Psoas muscle (tissue), 8 donors: Measurements from ENCODE around the gene TCERG1L. TPM values are rescaled to one million over a fixed set of nuclear protein-coding genes. Genes with fewer than 3 reads are reported as not detected.

Source experiments
- ATAC-seq, 4 donors: fragments of 200-7000 bp; cut with Tn5 transposase; one replicate each; pipeline ENCODE4 v1.9.1; 2020; ENCODE audit warnings: moderate library complexity in 3 of 4, mild to moderate bottlenecking in 2 of 4
- DNase-seq, 2 donors: peaks; one replicate each; pipeline ENCODE4 v3.0.0-alpha.2; 2020
- H3K27ac ChIP-seq: fragments of 200-600 bp; one replicate; pipeline ENCODE4 v1.8.0; 2022
- H3K27me3 ChIP-seq, 3 donors: fragments of 200-600 bp in 1 of 3; one replicate each; pipeline versions ENCODE4 v1.6.1 to v1.8.0; 2013 to 2022; ENCODE audit warnings: low read length in 2 of 3, mild to moderate bottlenecking in 2 of 3, moderate library complexity in 1 of 3; ENCODE audit not compliant: insufficient read depth in 3 of 3
- H3K36me3 ChIP-seq, 2 donors: fragments of 200-600 bp in 1 of 2; one replicate each; pipeline versions ENCODE4 v1.6.1 to v1.8.0; 2013 to 2022; ENCODE audit warnings: low read depth in 1 of 2, mild to moderate bottlenecking in 1 of 2, moderate library complexity in 1 of 2; ENCODE audit not compliant: insufficient read depth in 1 of 2
- H3K4me1 ChIP-seq: fragments of 200-600 bp; one replicate; pipeline ENCODE4 v1.8.0; 2022
- H3K4me3 ChIP-seq: fragments of 200-600 bp; one replicate; pipeline ENCODE4 v1.8.0; 2022; ENCODE audit warnings: mild to moderate bottlenecking
- H3K9me3 ChIP-seq: fragments of 200-600 bp; one replicate; pipeline ENCODE4 v1.8.0; 2022
- WGBS, 3 donors: extraction: QIAGEN DNeasy Blood & Tissue Kit; methylation state at CpG; one replicate each; pipeline versions ENCODE4 v1.1.6 to v1.1.7; 2013; 5-methylcytosine and 5-hydroxymethylcytosine counted together
- intact Hi-C, 2 donors: fragments of 100-400 bp; cut with DNase I; formaldehyde crosslinking; loops; one replicate each; pipeline versions ENCODE4 v1.11.0 to v1.14.2; 2022
- long read RNA-seq, 2 donors: library from polyadenylated mRNA; unstranded; transcript quantifications; one replicate each; pipeline ENCODE4 v2.0.0, GENCODE V29; 2021
- polyA plus RNA-seq, 3 donors: library from polyadenylated mRNA; stranded (reverse); fragments of 200-250 nt; gene quantifications; one replicate each; pipeline ENCODE4 v1.2.3, GENCODE V29; 2013
- total RNA-seq, 4 donors: library from RNA; stranded (reverse); fragmentation: NEBNext Ultra II Directional in 2 of 4; extraction: Animal tissue kit (Norgen Biotek cat#: 25700) in 2 of 4; gene quantifications; one replicate each; pipeline versions ENCODE4 v1.2.1 to v1.2.4, GENCODE V29; 2021 to 2023
- TF ChIP-seq, protein P1 (sequence below): fragments of 200-600 bp; IDR thresholded peaks from one replicate; pipeline ENCODE4 v1.8.0; 2022; ENCODE audit warnings: antibody characterized with exemption
- donor health status: healthy with polysubstance abuse.
- donor health status: DM: no; HTN: no; CAD: no; lungs with moderate emphysema.
- donor health status: Bipolar disorder and iron deficiency.
- donor health status: healthy.
- donor health status: DM: yes; HTN: yes; CAD: no.
- donor health status: DM: no; HTN: no; CAD: no.
- donor health status: DM: no; HTN: no; CAD: no.
- donor health status: DM: yes; HTN: yes; CAD: no.

Gene TCERG1L, protein sequence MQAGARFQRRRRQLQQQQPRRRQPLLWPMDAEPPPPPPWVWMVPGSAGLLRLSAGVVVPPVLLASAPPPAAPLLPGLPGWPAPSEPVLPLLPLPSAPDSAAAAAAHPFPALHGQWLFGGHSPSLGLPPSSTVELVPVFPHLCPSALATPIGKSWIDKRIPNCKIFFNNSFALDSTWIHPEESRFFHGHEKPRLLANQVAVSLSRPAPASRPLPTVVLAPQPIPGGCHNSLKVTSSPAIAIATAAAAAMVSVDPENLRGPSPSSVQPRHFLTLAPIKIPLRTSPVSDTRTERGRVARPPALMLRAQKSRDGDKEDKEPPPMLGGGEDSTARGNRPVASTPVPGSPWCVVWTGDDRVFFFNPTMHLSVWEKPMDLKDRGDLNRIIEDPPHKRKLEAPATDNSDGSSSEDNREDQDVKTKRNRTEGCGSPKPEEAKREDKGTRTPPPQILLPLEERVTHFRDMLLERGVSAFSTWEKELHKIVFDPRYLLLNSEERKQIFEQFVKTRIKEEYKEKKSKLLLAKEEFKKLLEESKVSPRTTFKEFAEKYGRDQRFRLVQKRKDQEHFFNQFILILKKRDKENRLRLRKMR
- total RNA-seq, result not detected
- under 1 TPM in 1 of 3 donors, not detected in 2; 0.01 TPM for polyA plus RNA-seq
- long read RNA-seq, donor 1, result 0 reads
- long read RNA-seq, donor 2, partial matches to known transcripts, result 0 of 1 reads
- long read RNA-seq, donor 2, other reads (novel, unspliced or antisense), result 0 of 1 reads

DNA sequence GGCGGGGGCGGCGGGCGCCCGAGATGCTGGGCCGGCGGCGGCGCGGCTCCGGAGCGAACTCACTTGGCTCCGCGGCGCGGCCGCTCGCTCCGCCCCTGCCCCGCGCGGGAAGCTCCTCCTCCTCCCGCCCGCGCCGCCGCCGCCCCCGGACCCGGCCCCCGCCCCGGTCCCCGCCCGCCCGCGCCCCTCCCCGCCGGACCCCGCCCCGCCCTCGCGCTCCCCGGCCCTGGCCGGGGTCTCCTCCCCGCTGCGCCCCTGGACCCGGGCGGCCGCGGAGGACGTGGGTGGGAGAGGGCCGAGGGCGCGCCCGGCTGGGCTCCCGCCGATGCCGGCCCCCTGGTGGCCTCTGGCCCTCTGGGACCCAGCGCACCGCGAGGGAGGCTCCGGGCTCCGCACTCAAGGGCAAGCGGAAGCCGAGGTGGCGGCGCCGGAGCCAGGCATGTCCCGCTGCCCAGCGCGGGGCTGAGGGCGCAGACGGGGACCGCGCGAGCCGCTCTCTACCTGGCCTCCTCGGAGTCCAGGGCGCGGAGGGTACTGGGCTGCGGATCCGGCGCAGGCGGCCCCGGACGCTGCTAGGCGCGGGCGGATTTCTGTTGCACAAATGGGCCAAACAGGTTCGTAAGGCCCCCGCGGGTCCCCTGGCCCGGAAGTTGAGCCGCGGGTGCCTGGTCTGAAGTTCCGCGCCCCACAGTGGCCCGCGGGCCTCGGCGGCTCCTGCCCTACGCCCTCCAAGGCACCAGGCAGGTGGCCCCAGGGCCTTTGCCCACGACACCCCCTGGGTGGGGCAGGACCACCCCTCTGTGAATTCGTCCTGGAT is at the start of gene TCERG1L:
Gene TCERG1L, minus strand, starts transcription at position 61 of the 817 bp plus-strand sequence. CDS start 86 bp downstream, outside the sequence.
- Histone ChIP-seq H3K27me3 (peaks cover 6 to 71% (median 25%) of the 10 kb centered on the region in 3 donors), H3K4me1 (no peaks in the 10 kb centered on the region), H3K4me3 (peak within 1 kb of the TSS; percentile 22), H3K9me3 (no peaks in the 10 kb centered on the region), H3K36me3 (no peaks in the 10 kb centered on the region), H3K27ac (no peak within 1 kb of the TSS)
- ATAC-seq (no peak), DNase-seq (no peak)
- TF ChIP-seq, protein P1, sequence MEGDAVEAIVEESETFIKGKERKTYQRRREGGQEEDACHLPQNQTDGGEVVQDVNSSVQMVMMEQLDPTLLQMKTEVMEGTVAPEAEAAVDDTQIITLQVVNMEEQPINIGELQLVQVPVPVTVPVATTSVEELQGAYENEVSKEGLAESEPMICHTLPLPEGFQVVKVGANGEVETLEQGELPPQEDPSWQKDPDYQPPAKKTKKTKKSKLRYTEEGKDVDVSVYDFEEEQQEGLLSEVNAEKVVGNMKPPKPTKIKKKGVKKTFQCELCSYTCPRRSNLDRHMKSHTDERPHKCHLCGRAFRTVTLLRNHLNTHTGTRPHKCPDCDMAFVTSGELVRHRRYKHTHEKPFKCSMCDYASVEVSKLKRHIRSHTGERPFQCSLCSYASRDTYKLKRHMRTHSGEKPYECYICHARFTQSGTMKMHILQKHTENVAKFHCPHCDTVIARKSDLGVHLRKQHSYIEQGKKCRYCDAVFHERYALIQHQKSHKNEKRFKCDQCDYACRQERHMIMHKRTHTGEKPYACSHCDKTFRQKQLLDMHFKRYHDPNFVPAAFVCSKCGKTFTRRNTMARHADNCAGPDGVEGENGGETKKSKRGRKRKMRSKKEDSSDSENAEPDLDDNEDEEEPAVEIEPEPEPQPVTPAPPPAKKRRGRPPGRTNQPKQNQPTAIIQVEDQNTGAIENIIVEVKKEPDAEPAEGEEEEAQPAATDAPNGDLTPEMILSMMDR, result no peak
- intact Hi-C loops, result no loop called here
- WGBS, 3 donors, result 0 to 1% (median 1%) methylated on average over 38 to 103 of the region's 104 CpGs

DNA sequence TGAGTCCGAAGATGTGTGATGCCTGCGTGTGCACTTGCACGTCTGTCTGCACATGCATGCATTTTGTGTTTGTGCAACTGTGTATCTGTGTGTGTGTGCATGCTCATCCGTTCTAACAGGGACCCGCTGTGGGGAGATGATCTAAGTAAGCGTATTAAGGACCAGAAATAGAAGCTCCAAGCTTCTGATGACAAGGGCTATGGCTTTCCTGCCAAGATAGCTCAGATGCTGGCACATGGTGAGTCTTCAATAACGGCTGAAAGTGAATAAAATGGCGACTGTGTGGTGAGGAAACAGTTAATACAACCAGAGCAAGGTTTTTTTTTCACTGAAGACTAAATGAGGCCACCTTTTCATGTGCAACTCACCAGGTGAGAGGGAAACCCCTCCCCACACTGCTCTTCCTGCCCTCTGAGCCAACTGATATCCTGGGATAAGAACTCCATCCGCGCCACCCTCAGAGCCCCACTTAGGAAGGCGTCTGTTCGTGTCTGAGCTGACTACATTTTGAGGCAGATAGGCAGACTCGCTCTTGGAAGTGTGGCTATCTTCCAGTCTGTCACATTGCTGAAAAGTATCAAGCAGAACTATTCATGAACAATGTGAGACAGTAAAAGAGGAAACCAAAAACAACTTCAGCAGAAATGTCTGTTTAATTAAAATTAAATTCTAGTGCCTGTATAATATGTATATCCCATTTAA is 47.4 kb upstream of the TCERG1L start:
- Histone ChIP-seq H3K27ac (no peak overlapping the region), H3K9me3 (no peaks in the 10 kb centered on the region), H3K36me3 (no peaks in the 10 kb centered on the region), H3K4me1 (no peaks in the 10 kb centered on the region), H3K27me3 (peaks cover 0 to 4% (median 0%) of the 10 kb centered on the region in 3 donors), H3K4me3 (no peak overlapping the region)
- intact Hi-C loops, result no loop called here
- DNase-seq (no peak), ATAC-seq (no peak)
- 51 to 58% (median 54%) methylated on average over 13 of the region's 13 CpGs for WGBS, 3 donors
- TF ChIP-seq, protein P1, result no peak

DNA sequence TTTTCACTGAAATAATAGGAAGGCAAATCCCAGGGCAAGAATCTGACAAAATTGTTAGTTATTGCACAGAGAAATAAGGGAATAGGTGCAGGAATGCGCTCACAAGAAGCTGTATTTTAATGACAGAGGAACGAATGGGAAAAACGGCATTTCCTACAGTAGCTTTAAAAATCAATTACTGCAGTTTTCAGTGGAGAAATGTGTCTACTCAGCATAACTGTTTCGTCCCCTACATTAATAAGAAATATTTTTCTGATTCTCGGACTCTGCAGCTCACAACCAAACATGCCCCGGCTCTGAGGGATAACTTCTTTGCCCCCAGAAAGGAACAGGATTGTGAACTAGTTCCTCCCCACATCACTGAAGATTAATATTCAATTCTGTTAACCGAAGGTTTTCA is 44.9 kb upstream of the TCERG1L start:
- WGBS, 3 donors, result 75 to 81% (median 77%) methylated on average over 7 of the region's 7 CpGs
- no peaks in the 10 kb centered on the region for H3K36me3 ChIP-seq
- ATAC-seq (no peak), DNase-seq (no peak)
- intact Hi-C loops, result no loop called here
- H3K27me3 ChIP-seq, result peaks cover 0 to 4% (median 0%) of the 10 kb centered on the region in 3 donors
- no peaks in the 10 kb centered on the region for H3K4me1 ChIP-seq
- no peaks in the 10 kb centered on the region for H3K9me3 ChIP-seq
- H3K27ac ChIP-seq, result no peak overlapping the region
- TF ChIP-seq, protein P1, result no peak
- no peak overlapping the region for H3K4me3 ChIP-seq

DNA sequence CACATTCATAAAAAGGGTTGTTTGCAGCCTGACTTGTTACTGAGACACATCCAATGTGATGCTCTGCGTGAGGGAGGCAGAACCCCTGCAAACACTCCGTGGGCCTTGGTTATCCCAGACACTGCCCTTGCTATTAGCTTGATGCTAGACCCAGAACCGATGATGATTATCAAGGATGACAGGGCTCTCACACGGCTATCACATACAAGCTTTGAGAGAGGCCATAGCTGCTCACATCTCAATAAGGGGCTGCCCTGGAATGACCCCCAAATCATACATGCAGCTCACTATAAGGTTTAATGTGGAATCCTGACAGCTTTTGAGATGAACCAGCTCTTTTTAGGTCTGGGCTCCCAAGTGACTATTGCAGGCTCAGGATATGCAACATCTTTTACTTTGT is 44.4 kb upstream of the TCERG1L start:
- 82 to 86% (median 84%) methylated on average over 4 of the region's 4 CpGs for WGBS, 3 donors
- TF ChIP-seq, protein P1, result no peak
- Histone ChIP-seq H3K4me1 (no peaks in the 10 kb centered on the region), H3K27me3 (peaks cover 0 to 4% (median 0%) of the 10 kb centered on the region in 3 donors), H3K4me3 (no peak overlapping the region), H3K27ac (no peak overlapping the region), H3K9me3 (no peaks in the 10 kb centered on the region), H3K36me3 (no peaks in the 10 kb centered on the region)
- intact Hi-C loops, result no loop called here
- DNase-seq (no peak), ATAC-seq (no peak)
